HG02852 (cell line): ENCODE results near the gene ABO.
"Not testable (repeated sequence)": the region's sequence is repeated elsewhere in the genome, so short reads cannot be mapped to it uniquely, and the experiment has no call there.

Experiments used
- ATAC-seq: cut with Tn5 transposase; IDR thresholded peaks from one replicate; pipeline ENCODE4 v1.9.1; 2021; ENCODE audit warnings: mild to moderate bottlenecking, moderate library complexity; ENCODE audit not compliant: unreplicated experiment

The ABO gene

DNA sequence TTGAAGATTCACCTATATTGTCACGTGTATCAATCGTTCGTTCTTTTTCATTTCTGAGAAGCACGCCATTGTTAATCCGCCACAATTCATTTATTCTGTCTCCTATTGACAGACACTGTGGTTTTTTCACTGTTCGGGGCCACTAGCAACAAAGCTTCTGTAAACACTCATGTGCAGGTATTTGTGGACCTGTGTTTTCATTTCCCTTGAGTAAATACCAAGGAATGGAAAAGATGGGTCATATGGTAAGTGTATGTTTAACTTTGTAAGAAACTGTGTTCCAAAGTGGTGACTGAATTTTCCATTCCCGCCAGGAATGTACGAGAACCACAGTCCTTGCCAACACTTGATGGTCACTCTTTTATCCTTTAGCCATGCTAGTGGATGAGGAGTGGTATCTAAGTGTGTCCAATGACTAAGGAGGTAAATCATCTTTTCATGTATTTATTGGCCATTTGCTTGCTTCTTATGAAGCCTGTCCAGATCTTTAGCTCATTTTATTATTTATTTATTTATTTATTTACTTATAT lies 10.7 kb downstream of the ABO start:
- ATAC-seq: no peak

- no peak for ATAC-seq
These were observed 11.4 kb downstream of the ABO start for GRCh38 chr9:133263557-133263956.

GRCh38 chr9:133262226-133262625 lies 12.8 kb downstream of the ABO start:
- ATAC-seq: no peak

DNA sequence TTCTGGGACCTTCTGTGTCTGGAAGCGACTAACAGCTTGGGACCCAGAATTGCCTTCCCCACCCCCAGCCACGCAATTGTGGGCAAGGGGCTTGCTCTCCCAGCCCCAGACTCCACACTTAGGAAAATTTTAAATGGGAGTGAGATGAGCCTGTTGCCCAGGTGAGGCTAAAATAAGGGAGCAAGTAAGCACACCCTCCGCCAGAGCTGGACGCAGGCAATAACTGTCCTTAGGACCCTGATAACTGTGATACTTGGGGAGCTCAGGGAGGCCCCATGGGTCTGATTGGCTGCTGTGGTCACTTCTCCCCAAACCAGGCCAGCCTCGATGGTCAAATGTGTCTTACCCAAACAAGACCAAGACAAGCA lies 13.3 kb downstream of the ABO start:
- ATAC-seq: no peak

DNA sequence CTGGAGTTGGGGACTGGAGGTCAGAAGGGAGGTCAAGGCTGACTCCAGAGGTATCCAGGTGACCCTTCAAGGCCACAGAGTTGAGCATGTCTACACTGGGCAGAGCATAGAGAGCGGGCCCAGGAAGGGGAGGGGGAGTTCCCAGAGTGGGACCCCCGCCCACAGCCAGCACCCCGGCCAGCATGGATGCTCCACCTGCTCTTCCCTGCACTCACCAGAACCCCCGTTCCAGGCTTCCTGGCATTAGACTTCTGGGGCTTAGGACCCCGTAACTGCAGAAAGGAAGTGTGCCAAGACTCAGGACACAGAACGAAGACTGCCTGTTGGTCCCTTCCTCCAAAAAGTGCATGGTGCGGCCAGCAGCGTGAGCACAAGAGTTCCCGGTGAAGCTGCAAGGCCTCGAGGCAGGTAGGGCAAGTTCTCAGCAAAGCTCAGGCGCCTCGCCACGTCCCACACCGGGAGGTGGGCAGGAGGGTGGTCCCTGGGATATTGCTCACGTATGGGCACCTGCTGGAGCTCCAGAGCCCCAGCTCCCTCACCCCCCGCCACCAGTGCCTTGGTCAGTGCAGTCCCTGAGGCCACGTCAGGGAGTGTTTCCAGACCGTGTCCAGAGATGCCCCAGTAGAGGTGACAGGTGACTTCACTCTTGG lies 13.8 kb downstream of the ABO start:
- ATAC-seq: no peak

DNA sequence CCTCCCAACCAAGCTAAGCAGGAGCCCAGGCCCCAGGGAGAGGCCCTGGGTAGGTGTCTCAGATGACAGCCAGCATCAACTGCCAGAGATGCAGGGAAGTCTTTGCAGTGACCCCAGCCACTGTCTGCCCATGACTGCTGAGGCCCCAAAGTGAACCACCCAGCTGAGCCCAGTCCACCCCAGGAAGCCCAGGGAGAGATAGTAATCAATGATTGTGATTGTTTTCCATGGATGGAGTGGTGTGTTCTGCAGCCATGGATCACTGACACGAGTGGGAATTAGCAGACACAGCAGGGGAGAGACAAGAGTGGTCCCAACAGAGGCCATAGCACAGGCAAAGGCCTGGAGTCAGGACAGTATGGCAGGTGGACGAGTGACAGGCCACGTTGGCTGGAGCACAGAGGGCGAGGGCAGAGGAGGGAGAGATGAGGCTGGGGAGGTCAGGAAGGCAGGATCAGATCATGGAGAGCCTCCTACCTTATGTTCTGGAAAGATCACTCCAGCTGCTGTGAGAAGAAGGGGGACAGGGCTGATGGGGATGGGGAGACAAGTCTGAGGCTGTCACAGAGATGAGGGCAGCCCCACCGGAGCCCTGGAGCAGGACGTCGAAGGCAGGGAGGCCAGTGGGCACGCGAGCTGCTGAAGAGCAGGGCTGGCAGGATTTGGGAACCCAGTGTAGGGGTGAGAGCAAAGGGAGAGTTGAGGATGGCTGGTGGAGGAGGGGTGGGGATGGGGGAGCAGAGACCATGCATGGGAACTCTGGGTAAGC lies 14.5 kb downstream of the ABO start:
- ATAC-seq: no peak

DNA sequence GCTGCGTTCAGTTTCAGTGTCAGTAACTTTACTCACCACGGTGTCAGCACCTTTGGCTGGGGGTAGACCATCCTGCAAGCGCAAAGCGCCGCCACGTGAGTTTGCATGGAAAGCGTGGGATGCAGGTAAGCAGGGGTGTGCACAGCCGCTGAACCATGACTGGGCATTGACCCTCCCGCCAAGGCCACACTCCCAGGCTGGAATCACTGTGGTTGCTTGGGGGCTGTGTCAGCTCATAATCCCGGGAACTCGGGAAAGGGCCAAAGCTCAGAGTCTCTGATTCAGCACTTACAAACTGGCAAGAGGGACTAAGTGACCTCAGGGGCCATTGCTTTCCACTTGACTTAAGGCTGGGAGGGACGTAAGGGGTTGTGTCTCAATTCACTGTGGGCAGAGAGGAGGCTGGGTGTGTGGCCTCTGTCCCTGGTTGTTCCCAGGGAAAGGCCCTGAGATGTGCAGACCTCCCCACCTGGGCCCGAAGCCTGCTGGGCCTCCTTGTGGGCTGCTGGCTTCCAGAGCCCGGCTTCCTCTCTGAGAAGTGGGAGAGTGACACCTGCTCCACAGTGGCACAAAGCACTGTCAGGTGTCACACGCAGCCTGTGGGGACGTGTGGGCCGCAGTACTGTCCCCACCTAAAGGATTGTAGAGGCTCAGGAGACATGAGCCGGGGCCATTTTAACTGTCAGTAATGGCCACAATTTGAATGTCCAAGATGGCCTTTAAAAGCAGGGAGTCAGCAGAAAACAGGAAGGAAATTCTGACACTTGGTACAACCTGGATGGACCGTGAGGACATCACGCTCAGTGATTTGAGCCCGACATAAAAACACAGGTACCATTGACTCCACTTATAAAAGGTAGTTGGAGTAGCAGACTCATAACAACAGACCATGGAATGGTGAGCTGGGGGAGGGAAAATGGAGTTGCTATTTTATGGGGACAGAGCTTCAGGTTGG lies 16.7 kb downstream of the ABO start:
- ATAC-seq: no peak

DNA sequence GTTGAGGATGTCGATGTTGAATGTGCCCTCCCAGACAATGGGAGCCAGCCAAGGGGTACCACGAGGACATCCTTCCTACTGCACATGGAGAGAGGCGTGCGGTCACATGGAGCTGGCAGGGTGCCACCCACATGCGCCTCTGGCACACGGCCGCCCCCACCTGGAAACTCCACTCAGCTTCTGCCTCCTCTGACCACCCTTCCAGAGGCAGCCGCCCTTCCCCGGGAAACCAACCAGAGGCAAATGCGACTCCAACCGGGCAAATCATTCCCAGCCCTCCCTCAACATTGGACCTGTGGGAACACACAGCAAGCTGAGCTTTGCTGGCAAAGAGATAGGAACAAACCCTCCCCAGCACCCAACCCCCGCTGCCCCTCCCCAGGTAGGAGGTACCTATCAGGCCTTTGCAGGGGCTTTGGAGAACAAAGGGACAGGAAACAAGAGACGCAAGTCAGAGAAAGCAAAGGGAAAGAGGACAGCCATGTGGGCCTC lies 17.5 kb downstream of the ABO start:
- ATAC-seq: no peak

DNA sequence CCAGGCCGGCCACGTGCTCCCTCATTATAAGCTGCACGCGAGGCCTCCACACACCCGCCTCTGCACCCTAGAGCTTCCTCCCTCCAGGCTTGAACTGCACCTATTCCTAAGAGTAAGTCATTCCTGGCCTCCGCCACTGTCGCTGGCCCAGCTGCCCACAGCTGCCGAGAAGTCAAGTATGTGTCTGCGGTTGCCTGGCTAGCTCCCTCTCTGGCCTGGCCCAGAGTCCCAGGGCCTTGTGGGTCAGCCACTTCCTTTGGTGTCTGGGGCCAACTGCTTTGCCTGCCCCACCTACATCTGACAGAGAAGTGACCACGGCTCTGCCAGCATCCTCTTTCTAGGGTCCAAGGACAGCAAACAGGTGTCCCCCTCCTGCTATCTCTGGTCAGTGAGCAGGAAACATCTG lies 18.3 kb downstream of the ABO start:
- ATAC-seq: no peak

DNA sequence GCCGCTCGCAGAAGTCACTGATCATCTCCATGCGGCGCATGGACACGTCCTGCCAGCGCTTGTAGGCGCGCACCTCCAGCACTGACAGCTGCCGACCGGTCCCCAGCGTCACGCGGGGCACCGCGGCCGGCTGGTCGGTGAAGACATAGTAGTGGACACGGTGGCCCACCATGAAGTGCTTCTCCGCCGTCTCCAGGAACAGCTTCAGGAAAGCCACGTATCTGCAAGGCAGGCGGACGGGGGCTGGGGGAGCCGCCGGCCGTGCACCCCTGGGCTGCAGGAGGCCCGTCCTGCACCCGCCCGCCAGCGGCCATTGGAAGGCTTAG lies 18.9 kb downstream of the ABO start:
- no peak for ATAC-seq

- ATAC-seq: no peak
These were observed 19.4 kb downstream of the ABO start for GRCh38 chr9:133255371-133256135.

- ATAC-seq: no peak
These were observed 20.5 kb downstream of the ABO start for GRCh38 chr9:133254471-133254870.

DNA sequence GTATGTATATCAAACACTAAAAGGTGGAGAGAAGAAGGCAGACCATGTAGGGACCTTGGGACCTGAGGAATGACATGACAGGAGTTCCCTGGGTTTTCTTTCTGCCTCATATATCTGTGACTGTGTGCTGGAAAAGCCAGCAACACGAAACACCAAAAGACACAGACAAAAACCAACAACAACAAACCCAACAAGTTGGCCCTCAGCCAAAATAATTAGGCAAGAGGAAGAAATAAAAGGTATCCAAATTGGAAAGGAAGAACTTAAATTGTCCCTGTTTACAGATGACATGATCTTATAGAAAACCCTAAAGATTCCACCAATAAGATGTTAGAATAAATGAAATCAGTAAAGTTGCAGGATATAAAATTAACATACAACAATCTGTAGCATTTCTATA lies 21.7 kb downstream of the ABO start:
- ATAC-seq: no peak

DNA sequence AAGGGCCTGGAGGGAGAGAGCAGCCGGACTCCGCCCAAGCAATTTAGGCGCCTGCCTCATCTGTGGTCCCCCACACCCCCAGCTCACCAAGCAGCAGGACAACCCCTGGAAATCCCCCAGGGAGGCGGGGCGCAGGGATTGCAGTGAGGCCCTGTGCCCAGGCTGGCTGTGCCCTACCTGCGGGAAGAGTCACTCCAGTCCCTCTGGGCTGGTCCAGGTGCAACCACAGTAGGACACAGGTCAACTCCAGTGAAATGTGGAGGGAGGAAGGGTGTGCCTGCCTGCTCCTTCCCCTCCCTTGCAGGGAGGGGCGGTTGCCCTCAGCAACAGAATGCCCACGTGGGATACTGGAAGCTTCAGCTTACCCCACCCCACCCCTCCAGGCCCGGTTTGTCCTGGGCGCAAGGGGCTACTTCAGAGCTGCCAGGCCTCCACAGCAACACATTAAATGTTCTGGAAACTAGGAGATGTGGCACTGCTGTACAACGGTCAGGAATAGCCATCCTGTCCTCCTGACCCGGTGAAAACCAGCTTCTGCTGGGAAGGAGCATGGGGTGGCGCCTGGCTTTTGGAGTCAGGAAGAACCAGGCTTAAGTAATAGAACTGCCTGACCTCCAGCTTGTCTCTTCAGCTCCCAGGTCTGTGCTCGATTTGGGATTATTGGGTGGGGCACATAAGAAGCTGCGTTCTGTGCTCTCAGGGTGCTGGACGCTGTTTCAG lies 22.5 kb downstream of the ABO start:
- no peak for ATAC-seq

- ATAC-seq: no peak
These were observed 23.2 kb downstream of the ABO start for GRCh38 chr9:133251773-133252172.

DNA sequence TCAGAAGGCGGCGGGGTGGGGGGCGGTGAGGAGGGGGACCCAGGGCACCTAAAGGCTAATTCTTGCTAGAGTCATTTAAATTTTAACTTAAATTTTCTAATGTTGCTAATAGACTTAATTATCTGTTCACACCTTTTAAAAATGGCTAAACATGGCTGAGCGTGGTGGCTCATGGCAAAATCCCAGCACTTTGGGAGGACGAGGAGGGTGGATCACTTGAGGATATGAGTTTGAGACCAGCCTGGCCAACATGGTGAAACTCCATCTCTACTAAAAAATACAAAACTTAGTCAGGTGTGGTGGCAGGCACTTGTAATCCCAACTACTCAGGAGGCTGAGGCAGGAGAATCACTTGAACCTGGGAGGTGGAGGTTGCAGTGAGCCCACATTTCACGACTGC lies 23.8 kb downstream of the ABO start:
- ATAC-seq: not testable (repeated sequence)

DNA sequence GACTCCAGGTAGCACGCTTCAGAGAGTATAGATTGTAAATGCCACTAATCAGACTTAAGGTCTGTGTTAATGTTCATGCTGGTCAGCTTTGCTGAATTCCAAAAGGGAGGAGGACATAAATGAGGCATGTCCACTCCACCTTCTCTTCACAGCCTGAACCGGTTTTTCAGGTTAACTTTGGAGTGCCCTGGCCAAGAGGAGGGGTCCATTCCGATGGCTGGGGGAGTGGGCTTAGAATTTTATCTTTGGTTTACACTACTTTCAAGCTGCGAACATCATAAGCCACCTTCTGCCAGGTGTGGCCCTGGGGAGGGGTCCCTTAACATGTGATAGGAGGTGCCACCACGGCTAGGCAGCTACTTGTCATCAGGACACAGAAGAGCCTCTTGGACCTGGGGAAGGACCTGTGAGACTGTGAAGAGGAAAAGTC lies 24.2 kb downstream of the ABO start:
- no peak for ATAC-seq

GRCh38 chr9:133249337-133249736 lies 25.7 kb downstream of the ABO start:
- no peak for ATAC-seq

- no peak for ATAC-seq
These were observed 26.2 kb downstream of the ABO start for GRCh38 chr9:133248726-133249295.

- no peak for ATAC-seq
These were observed 27.4 kb downstream of the ABO start for GRCh38 chr9:133247632-133248031.
